Suppressor macrophage (primary cell): ENCODE data around the gene CHFR.
"Not testable (repeated sequence)": the region's sequence is repeated elsewhere in the genome, so short reads cannot be mapped to it uniquely, and the experiment has no call there.

Experiments used
- DNase-seq, 4 experiments: peaks; one replicate each; pipeline ENCODE4 v3.0.0-alpha.2; 2020 to 2022

Gene CHFR

GRCh38 chr12:132806857-132807256, 80.5 kb downstream of the CHFR start:
- DNase-seq: no peak

- no peak for DNase-seq
These were observed 83.0 kb downstream of the CHFR start for GRCh38 chr12:132804426-132804861.

GRCh38 chr12:132803888-132804287, 83.5 kb downstream of the CHFR start:
- no peak for DNase-seq

- DNase-seq: no peak
These were observed 84.3 kb downstream of the CHFR start for GRCh38 chr12:132803125-132803524.

GRCh38 chr12:132801741-132802140, 85.7 kb downstream of the CHFR start:
- DNase-seq: no peak

GRCh38 chr12:132798836-132799235, 88.6 kb downstream of the CHFR start:
- DNase-seq: no peak

- no peak for DNase-seq
These were observed 89.4 kb downstream of the CHFR start for GRCh38 chr12:132797820-132798570.

- DNase-seq: no peak
These were observed 91.6 kb downstream of the CHFR start for GRCh38 chr12:132795847-132796246.

- DNase-seq: not testable (repeated sequence)
These were observed 95.5 kb downstream of the CHFR start for GRCh38 chr12:132791940-132792339.

GRCh38 chr12:132789099-132789471, 98.3 kb downstream of the CHFR start:
- DNase-seq: no peak

GRCh38 chr12:132788375-132789098, 98.9 kb downstream of the CHFR start:
- DNase-seq: no peak

GRCh38 chr12:132787877-132788276, 99.5 kb downstream of the CHFR start:
- DNase-seq: no peak

- DNase-seq: no peak
These were observed 101.2 kb downstream of the CHFR start for GRCh38 chr12:132786192-132786591.

GRCh38 chr12:132784580-132784979, 102.8 kb downstream of the CHFR start:
- DNase-seq: no peak

- peak; percentile 56 to 89 (median 78) for DNase-seq
These were observed 103.4 kb downstream of the CHFR start for GRCh38 chr12:132783917-132784531.
